ELR (cell line): ENCODE measurements around the gene FAM241A.
"Not testable (repeated sequence)": the region's sequence is repeated elsewhere in the genome, so short reads cannot be mapped to it uniquely, and the experiment has no call there.

Experiments used
- DNase-seq: peaks from one replicate; pipeline ENCODE4 v3.0.0-alpha.2; 2015; ENCODE audit warnings: low read depth

Gene FAM241A

DNA sequence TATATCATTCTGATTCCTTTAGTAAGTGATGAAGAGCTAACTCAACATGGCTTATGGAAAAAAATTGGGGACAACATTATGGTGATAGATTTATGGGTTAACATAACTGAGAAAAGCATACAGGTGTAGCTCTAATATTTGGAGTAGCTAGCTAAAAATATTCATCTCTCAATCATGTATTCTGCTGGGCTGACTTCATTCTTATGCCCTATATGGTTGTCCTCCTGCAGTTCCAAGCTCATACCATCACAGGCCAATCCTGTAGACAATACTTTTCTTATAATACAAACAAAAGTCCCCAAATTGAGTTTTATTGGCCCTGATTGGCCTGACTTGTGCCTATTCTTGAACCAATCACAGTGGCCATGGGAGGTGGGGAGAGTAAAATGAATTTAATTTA lies 6.7 kb upstream of the FAM241A start:
- DNase-seq = no peak

DNA sequence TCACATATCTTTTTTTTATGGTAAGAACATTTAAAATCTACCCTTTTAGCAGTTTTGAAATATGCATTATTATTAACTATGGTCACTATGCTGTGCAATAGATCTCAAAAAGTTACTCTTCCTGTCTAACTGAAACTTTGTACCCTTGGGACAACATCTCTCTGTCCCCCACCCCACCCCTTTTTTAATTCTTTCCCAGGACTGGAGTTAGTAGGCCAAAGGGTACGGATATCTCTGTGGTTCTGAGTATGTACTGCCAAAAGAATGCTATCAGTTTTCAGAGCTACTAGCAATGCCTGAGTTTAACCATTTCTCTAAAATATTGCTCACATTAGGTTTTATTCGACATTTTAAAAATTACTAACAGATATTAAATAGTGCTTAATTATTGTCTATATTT lies 4.7 kb upstream of the FAM241A start:
- no peak for DNase-seq

DNA sequence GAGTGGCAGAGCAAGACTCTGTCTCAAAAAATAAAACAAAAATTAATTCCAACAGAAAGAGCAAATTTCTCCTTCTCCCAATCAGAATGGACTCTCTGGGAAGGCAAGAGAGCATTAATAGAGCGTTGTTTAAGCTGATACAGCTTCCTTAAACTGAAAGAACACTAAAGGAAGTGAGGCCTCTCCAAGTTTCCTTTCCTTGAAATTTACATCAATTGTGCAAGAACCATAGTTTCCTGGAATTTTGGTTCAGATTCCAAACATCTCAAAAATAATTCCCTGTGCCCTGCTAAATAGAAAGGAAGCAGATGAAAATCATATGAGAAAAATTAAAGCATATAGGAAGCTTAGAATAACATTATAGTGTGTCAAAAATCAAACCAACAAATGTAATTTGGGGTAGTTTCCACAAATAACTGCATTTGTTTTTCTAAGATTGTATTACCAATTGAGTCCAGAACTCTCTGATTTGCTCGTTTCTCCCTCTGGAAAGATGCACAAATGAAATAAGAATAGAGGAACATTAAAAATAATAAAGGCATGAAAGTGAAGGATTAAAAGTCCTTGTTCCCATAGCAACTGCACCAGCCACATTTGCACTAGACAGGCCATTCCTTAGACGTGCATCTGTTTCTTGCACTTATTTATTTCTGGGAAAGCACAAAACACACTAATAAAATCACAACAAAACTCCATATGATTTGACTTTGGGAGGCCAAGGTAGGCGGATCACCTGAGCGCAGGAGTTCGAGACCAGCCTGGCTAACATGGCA lies 3.7 kb upstream of the FAM241A start:
- no peak for DNase-seq

DNA sequence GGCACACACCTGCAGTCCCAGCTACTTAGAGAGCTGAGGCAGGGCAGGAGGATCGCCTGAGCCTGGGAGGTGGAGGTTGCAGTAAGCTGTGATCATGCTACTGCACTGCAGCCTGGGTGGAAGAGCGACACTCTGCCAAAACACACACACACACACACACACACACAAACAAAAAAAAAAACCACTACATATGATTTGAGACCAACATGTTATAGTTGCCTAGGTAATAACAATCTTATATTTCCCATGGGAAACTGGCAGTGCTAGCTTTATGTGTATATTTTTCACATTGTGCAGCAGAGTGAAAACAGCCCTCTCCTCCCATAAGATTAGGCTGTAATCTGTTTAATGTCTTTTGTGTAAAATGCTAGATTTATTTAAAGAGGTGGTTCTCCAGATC lies 3.1 kb upstream of the FAM241A start:
- DNase-seq = no peak

DNA sequence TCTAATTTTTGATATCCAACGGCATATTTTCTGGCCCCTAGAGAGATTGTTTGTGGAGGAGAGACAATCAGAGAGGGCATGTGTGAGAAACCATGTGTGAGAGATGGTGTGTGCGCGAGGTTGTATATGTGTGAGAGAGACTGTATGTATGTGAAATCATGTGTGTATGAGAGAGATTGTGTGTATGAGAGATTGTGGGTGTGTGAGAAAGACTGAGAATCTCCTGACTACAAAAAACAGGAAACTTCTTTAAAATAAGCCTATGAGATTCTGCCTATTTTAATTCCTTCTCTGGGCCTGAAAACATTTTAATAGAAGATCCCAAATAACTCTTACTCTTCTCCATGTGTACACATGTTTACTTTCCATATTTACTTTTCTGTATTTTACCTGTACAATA lies 1.5 kb upstream of the FAM241A start:
- DNase-seq = no peak

DNA sequence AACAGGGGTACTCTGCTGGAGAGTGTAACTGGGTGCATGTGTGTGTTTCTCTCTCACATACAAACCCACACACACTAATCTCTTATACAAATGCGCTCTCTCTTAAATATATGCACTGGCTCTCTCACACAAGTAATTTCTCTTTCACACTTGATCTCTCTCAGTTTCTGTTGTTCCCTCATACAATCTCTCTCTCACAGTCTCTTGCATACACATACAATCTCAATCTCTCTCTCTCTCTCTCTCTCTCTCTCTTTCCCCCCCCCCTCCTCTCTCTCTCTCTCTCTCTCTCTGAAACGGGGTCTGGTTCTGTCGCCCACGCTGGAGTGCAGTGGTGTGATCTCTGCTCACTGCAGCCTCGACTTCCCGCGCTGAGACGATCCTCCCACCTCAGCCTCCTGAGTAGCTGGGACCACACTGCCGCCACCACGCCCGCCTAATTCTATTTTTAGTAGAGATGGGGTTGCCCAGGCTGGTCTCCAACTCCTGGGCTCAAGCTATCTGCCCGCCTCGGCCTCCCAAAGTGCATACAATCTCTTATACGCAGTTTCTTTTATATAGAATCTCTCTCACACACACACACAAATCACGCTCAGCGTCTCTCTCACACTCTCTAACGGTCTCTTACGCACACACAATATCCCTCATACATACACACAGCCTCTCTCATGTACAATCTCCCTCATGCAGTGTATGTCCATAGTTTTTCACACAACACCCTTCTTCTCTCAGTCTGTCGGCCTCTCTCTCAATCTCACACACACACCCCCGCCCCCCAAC lies 518 bp upstream of the FAM241A start:
- DNase-seq = no peak

DNA sequence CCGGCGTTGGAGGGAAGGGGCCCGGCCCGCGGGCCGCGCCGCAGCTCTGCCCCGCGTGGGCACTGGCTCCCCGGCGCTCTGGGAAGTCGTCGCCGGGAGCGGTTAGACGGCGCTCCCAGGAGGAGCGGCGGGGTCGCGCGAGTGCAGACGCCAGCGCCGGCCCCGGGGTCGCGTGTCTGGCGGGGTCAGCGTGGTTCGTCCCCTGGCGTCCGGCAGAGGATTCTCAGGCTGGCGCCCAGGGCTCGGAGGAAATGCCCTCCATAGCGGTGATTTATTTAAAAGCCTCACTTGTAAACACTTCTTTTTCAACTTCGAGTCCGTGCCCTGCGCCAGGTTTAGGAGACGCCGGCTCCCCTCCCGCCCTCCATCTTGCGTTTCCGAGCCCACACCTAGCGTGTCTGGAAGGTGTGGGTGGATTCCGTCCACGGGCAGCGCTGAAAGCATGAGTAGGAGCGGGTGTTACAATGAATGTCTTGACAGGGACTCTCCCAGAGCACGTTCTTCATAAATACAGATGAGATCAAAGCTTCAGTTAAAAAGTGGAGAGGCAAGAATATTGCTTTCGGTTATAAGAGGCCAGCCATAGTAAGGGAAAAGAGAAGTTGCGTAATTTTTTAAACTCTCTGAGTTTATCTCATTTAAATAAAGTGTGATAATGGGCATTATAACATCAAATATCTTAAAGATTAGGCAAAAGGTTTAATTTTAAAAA lies 692 bp downstream of the FAM241A start:
- DNase-seq = peak; percentile 58

DNA sequence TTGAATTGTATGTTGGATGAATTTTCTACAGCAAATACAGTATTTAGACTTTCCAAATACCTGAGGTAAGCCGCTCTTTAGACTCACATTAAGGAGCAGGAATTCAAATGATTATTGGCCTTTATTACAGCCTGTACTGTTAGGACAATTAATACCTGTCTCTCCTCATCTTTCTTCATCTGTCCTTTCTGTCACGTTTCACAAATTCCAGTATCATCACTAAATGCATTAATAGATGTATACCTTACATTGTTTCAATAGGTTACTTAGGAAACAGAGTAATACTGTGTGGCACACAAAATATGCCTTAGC lies 1.2 kb downstream of the FAM241A start:
- DNase-seq = no peak

DNA sequence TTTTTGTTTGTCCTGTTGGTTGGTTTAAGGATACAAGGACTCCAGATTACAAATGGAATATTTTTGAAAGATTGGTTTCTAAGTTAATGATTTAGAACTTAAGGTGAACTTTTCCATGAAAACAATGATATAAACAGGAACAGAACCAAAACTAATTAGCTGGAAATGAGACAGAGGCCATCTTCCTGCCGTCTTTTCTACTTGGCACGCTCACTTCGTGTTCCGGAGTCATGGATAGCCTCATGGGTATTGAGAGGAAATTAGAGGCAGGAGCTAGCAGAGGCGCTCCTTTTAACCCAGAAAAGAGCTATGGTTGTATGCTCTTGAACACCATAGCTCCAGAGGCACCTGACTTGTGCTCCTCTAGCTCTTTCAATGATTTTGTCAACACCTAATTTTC lies 2.4 kb downstream of the FAM241A start:
- no peak for DNase-seq

DNA sequence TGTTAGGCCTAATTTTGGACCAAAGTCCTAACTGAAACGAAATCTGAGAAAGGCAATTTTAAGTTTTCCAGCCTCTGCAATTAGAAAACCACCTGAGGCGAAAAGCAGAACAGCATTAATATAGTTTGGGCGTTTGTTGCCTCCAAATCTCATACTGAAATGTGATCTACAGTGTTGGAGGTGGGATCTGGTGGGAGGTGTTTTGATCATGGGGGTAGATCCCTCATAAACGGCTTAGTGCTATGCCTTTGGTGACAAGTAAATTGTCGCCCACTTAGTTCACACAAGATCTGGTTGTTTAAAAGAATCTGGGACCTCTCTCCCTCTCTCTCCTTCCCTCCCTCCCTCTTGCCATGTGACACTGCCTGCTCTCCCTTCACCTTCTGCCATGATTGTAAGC lies 5.7 kb downstream of the FAM241A start:
- DNase-seq = no peak

DNA sequence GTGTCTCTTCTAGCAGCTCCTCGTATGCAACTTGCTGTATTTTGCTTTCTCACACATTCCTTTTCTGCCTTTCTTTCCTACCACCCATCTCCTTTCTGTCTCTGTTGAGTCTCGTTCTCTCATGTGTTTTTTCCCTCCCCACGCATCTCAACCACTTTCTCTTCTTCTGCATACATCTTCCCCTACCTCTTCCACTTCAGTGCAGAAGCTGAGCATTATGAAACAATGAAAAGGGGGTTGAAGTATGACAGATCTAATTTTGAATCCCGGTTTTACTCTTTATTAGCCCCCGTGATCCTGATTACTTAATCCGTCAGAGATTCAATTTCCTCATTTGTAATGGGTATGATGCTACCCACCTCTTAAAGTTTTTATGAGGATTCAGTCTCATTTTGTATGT lies 7.3 kb downstream of the FAM241A start:
- DNase-seq = no peak

DNA sequence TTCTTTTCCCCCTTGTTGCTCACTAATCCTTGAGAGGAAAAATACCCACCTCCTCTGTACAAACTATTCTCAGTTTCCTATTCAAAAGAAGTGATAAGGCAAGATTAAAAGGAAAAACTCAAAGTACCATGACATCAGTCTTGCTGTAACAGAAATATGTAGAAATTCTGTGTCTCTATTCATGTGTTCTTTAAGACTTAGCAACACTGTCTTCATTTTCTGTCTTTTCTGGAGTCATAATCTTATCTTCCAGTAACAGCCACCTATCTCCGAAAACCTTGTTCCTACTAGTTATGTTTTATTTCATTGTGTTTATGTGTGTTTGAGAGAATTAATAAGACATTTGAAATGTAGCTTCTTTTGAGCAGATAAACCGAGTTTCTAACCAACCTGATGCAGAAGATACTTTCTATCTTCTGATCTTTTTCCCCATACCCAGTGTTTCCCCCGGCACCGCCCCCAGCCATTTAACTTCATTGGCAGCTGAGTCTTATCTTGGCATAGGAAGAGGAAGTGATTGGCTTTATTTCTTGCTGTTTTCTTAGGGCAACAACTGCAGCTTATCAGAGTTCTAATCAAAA lies 8.0 kb downstream of the FAM241A start:
- DNase-seq = no peak

DNA sequence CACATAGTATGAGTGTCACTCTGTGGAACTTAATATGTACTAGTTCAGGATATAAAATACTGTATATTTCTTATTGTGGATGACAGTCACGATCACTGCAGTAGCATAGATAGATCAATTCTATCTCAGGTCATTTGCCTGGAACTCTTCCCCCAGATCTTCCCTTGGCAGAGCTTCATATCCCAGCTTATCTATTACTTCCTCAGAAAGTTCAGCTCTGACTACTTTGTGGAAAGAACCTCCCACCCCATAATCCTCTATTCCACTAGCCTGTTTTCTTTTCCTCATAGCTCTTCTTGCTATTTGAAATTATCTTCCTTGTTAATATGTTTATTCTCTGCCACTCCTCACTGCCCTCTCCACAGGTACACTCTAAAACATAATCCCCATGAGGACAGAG lies 10.9 kb downstream of the FAM241A start:
- no peak for DNase-seq

DNA sequence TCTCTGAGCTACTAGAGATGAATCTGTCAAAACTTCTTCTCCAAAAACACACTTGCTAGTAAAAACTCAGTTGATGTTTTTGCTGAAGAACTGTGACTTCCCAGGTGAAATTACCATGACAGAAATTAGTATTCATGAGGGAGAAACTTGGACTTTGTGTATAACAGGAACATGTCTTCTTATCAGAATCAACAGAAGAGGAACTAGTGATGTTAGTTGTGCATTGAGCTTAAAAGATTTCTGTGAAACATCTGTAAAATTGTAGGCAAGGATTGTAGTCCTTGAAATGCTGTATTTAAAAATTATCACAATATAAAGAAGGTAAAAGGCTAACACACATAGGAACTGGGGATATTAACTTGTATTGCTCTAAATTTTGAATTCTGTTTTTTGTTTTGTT lies 11.3 kb downstream of the FAM241A start:
- no peak for DNase-seq

DNA sequence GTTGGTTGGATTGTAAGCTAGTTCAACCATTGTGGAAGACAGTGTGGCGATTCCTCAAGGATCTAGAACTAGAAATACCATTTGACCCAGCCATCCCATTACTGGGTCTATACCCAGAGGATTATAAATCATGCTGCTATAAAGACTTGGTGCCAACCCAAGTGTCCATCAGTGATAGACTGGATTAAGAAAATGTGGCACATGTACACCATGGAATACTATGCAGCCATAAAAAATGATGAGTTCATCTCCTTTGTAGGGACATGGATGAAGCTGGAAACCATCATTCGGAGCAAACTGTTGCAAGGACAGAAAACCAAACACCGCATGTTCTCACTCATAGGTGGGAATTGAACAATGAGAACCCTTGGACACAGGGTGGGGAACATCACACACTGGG lies 18.5 kb downstream of the FAM241A start:
- not testable (repeated sequence) for DNase-seq

DNA sequence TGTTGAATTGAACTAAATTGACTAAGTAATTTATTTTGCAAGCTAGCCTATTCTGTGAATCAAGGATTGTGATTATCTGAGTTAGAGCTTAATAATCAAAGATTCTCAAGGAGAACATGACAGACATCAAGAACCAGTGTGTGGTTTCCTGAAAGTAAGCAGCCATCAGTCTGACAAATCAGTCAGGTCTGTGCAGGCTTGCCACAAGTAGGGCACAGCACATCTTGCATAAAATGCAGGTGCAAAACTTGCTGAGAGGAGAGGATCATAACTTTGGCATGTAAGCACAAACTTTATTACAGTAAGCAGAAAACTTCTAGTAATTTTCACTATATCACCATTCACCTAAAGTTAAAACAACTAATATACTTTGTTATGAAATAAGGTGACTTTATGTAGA lies 22.5 kb downstream of the FAM241A start:
- peak; percentile 22 for DNase-seq

DNA sequence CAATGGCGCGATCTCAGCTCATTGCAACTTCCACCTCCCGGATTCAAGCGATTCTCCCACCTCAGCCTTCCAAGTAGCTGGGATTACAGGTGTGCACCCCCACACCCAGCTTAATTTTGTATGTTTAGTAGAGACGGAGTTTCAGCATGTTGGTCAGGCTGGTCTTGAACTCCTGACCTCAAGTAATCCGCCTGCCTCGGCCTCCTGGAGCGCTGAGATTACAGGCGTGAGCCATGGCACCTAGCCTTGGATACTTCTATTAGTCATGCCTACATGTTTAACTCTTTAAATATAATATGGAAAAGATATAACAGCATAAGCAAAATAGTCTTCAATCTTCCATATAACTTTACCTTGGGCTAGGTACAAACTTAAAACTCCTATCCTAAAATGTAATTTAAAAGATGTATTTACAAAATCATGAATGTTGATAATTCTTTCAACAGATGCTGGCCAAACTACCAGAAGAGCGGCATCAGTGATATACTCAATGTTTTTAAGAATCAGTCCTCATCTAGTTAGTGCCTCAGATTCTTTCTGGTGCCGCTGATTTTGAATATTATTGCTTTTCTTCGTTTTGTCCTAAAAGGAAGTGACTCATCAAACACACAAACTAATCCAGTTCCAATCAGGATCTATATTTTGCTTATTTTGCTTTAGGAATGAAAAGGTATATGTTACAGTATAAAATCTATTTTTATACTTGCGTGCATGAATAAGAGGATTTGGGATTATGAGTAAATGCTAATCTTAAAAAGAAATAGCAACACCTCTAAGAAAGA lies 23.7 kb downstream of the FAM241A start:
- DNase-seq = peak; percentile 16

DNA sequence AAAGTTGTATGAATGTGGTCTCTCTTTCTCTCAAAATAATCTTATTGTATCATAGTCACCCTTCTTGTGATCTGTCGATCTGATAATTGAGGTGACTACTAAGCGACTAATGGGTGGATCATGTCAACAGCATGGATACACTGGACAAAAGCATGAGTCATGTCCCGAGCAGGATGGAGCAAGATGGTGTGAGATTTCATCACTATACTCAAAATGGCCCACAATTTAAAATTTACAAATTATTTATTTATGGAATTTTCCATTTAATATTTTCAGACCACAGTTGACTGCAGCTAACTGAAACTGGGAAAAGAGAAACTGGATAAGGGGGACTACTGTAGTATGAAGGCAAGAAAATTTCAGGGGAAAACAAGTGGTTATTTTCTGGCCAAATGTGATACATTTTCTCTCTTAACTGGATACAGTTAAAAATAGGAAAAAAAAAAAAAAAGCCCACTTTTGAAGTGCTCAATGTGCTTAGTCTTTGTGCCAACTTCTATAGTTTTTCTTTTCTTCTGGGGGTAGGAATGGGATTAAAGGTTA lies 25.3 kb downstream of the FAM241A start:
- DNase-seq = peak; percentile 96

DNA sequence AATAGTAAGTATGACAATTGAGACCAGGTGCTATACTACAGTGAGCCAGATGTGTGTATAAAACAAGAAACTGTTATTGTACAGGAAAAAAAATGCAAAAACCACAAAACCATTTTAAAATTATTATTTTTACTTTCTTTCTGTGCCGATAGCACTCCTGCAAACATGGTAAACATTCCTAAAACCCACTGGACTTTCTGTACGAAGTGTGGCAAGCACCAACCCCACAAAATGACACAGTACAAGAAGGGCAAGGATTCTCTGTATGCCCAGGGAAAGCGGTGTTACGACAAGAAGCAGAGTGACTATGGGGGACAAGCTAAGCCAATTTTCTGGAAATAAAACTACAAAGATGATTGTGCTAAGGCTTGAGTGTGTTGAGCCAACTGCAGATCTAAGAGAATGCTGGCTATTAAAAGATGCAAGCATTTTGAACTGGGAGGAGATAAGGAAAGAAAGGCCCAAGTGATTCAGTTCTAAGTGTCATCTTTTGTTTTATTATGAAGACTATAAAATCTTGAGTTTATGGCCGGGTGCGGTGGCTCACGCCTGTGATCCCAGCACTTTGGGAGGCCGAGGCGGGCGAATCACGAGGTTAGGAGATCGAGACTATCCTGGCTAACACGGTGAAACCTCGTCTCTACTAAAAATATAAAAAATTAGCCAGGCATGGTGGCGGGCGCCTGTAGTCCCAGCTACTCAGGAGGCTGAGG lies 26.0 kb downstream of the FAM241A start:
- not testable (repeated sequence) for DNase-seq

DNA sequence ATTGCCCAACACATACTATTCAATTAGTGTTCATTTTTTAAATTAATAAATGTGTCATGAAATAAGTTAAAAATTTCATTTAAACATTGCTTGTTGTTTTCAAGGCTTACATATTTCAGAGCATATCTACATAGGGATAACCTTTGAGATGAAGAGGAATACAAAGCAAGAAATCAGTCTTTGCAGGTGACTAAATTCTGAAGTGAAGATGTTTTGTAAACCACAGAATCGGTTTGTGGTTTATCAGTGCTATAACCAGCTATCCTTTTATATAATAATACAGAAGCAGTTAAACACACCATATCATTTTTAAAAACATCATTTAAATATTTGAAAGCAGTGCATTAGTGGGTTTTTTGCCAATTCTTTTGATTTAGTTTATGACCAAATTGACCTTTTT lies 26.9 kb downstream of the FAM241A start:
- DNase-seq = no peak
